ENCODE data around the gene FLCN.
"Not testable (repeated sequence)": the region's sequence is repeated elsewhere in the genome, so short reads cannot be mapped to it uniquely, and the experiment has no call there.

The FLCN gene

GRCh38 chr17:17206913-17207335, 30.0 kb downstream of the FLCN start:
- no peak for DNase-seq

GRCh38 chr17:17206124-17206912, 30.6 kb downstream of the FLCN start, which contains the start of gene PLD6:
PLD6 (minus strand) TSS chr17:17206333; CDS start chr17:17206286, 47 bp downstream.
- DNase-seq = peak; percentile 76 to 97 (median 89)

- peak; percentile 2 to 62 (median 50) for DNase-seq
Measured at GRCh38 chr17:17205368-17206123, 31.4 kb downstream of the FLCN start.

- no peak for DNase-seq
Measured at GRCh38 chr17:17204635-17205231, 32.2 kb downstream of the FLCN start.

GRCh38 chr17:17204041-17204591, 32.9 kb downstream of the FLCN start:
- DNase-seq = no peak

- no peak for DNase-seq
Measured at GRCh38 chr17:17203173-17203730, 33.7 kb downstream of the FLCN start.

- no peak for DNase-seq
Measured at GRCh38 chr17:17201907-17202306, 35.1 kb downstream of the FLCN start.

GRCh38 chr17:17201271-17201670, 35.7 kb downstream of the FLCN start:
- DNase-seq = no peak

- DNase-seq = no peak
Measured at GRCh38 chr17:17200831-17201230, 36.1 kb downstream of the FLCN start.

- DNase-seq = no peak
Measured at GRCh38 chr17:17200311-17200710, 36.7 kb downstream of the FLCN start.

- DNase-seq = no peak
Measured at GRCh38 chr17:17198281-17198680, 38.7 kb downstream of the FLCN start.

GRCh38 chr17:17196776-17197175, 40.2 kb downstream of the FLCN start:
- no peak for DNase-seq

- not testable (repeated sequence) for DNase-seq
Measured at GRCh38 chr17:17195466-17195865, 41.5 kb downstream of the FLCN start.

- peak in 1 of 3 experiments; percentile 0 for DNase-seq
Measured at GRCh38 chr17:17191961-17192381, 45.0 kb downstream of the FLCN start.

GRCh38 chr17:17191346-17191792, 45.6 kb downstream of the FLCN start:
- no peak for DNase-seq

- no peak for DNase-seq
Measured at GRCh38 chr17:17190188-17190587, 46.8 kb downstream of the FLCN start.

- no peak for DNase-seq
Measured at GRCh38 chr17:17189559-17189958, 47.4 kb downstream of the FLCN start.

- DNase-seq = no peak
Measured at GRCh38 chr17:17188586-17188985, 48.4 kb downstream of the FLCN start.

GRCh38 chr17:17186551-17187505, 50.1 kb downstream of the FLCN start:
- DNase-seq = no peak

GRCh38 chr17:17186051-17186450, 50.9 kb downstream of the FLCN start:
- peak in 1 of 3 experiments; percentile 3 for DNase-seq

GRCh38 chr17:17184985-17185757, 51.8 kb downstream of the FLCN start:
- not testable (repeated sequence) for DNase-seq

All from NCI-H1417 (cell line).